Anterior cingulate cortex (tissue), 58 donors: ENCODE measurements around the gene TAF15.

Experiments
- DNase-seq, 58 donors: peaks; one replicate each; lab custom pipeline; 2025; lab: John Stamatoyannopoulos, UW

Gene TAF15

DNA sequence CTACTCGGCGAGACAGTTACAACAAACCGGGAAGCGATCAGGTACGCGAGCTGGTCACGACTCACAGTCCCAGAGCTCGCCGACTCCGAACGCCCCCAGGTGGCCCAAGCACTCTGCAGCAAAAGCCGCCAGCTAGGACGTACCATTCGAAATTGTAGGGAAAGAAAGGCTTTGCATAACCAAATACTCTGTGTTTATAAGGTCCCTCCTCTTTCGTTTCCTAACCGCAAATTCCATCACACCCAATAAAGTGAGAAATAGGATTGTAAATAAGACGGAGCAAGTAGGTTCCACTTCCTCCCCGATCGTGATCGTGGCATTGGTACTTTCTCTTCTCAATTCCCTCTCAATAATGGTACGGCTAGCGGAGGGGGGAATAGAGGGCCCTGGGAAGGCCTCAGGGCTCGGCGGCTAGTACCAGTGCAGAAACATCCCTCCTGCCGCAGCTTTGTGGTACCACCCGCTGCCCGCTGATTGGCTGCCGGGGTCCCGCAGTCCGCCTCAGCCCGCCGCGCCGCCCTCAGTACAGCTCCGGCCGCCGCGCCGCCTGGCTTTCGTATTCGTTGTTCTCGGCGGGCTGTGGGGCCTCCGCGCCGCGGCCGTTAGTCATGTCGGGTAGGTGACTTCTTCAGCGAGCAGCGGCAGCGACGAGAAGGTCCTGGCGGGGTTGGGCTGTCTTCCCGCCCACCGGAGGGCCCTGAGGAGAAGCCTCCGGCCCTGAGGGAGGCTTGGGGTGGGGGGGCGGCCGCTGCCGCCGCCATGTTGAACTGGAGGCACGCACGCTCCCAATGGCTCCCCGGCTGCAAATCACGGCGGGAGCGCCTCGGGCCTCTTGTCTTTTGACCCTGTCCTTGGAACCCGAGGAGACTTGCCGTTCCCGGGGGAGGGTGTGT, at the start of gene TAF15:
Gene TAF15 (plus strand): TSS at position 523 of the 893 bp plus-strand sequence. CDS start 86 bp downstream, at position 609.
- peak; percentile 70 to 99 (median 94) for DNase-seq

DNA sequence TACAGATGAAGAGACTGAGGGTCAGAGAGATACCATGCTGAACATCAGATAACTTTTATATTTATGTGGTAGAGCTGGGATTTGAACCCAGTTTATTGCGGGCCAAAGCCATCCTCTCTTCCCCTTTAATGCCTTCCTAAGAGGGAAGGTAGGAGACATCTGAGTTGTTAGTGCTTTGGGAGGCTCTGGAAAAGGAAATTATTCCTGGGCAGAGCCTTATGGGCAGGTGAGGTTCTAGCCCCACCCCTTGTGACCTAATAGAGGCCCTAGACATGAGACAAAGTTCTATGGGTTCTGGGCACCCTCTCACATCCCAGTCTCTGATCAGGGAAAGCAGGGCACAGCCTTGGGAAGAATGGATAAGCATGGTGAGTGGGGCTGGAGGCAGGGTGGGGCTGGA, 48.7 kb upstream of the TAF15 start, which contains the start of gene C17orf50:
Gene C17orf50 (plus strand): TSS at position 301 of the 400 bp plus-strand sequence. CDS start 55 bp downstream, at position 356.
- no peak for DNase-seq

DNA sequence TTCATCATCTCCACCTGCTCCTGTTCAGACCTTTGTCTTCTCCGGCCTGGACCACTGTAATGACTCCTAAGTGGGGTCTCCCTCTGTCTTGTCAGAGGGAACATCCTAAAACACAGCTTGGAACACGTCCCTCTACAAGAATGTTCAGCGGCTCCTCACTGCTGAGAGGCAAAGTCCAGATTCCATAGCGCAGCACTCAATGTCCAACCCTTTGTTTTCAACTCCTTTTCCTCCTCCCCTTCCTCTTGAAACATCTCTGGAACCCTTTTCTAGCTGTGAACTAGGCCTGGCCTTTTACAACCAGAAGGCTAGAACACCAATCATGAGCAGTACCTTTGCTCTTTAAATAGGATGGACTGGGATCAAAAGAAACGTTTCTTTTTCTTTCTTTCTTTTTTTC, 47.7 kb upstream of the TAF15 start:
- no peak for DNase-seq

DNA sequence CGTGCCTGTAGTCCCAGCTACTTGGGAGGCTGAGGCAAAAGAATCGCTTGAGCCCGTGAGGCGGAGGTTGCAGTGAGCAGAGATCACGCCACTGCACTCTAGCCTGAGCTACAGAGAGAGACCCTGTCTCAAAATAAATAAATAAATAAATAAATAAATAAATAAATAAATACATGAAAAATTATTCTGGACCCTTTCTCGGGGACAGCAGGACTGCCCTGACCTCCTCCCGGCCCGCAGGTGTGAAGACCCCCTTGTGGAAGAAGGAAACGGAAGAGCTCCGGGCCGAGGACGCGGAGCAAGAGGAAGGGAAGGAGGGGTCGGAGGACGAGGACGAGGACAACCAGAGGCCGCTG, 45.5 kb upstream of the TAF15 start:
- DNase-seq: no peak

DNA sequence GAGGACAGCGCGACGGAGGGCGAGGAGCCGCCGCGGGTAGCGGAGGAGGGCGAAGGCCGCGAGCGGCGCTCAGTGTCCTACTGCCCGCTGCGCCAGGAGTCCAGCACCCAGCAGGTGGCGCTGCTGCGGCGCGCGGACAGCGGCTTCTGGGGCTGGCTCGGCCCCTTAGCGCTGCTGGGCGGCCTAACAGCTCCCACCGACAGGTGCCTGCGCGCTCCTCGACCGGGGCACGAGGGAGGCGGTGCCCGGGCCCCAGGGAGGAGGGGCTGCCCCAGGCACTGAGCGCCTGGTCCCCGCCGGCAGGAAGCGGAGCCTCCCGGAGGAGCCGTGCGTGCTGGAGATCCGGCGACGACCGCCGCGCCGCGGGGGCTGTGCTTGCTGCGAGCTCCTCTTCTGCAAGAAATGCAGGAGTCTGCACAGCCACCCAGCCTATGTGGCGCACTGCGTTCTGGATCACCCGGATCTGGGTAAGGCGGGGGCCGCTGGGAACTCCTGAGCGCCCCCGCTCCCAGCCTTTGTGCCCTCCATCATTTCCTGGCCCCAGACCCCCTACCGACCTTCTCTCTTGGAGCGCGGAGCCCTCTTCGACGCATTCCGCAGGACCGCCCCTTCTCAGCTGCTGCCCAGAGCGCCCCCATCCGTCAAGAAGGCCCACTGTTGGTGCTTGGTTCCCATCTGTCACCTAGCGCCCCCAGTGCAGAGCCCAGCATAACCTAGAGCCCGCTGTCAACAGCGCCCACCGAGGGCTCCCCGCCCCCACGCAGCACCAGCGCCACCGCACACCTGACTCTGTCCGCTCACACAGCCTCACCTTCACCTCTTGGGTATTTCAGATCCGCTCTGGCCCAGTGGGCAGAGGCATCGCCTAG, 44.9 kb upstream of the TAF15 start:
- DNase-seq: peak in 57 of 58 donors; percentile 42 to 90 (median 72)

DNA sequence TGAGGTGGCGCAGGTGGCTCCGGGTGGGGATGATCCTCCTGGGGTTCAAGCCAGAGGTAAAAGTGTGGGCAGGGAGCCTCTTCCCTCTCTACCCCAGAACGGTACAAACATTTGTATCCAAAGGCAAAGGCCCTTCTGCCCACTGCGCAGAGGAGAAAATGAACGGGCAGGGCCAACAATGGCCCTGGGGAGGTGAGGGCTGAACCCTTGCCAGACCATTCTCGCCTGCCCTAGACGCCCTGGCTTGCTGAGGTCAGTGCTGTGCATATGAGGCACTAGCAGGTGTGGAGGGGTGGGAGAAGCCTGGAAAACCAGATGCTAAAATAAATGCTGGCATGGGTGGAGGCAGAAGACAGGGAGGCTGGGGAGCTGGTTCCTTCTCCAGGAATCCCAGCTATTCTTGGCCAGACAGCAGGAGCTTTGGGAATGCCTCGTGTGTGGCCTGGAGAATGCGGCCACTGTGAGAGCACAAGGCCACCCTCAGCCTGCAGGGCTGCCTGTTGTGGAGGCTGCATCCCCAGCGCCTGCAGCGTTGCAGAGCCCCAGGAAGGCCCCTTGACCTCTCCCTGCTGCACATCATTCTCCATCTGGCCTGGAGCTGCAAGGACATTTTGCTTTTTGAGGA, 44.1 kb upstream of the TAF15 start:
- peak in 2 of 58 donors; percentile 9 to 17 for DNase-seq

DNA sequence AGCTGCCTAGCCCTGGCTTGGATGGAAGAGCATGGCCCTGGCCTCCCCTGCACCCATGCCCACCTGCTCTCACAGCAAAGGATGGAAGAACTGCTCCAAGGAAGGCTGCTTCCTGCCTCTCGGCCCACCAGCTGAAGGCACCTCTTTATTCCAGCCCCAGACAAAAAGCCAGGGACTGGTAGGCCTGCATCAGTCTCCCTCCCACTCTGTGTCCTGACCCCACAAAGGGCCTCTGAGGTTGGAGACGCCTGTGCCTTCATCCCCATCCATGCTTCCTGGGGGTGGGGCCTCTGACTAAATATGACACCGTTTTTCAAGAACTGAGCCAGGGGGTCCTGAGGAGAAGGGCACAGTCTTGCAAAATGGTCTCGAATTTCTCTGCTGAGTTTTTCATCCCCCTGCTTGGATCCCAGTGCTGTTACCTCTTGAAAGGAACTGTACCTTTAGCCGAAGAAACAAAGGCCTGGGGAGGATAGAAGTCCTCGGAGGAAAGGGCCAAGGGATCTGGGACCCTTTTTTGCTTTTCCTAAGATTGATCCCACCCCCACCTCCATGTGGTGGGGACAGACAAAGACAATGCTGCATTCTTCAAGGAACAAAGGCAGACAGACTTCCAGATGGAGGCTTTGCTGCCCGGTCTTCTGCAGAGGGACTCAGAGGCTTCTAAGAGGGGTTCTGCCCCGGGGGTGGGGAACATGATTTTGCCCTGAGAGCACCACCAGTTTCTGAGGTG, 43.4 kb upstream of the TAF15 start:
- DNase-seq: no peak

DNA sequence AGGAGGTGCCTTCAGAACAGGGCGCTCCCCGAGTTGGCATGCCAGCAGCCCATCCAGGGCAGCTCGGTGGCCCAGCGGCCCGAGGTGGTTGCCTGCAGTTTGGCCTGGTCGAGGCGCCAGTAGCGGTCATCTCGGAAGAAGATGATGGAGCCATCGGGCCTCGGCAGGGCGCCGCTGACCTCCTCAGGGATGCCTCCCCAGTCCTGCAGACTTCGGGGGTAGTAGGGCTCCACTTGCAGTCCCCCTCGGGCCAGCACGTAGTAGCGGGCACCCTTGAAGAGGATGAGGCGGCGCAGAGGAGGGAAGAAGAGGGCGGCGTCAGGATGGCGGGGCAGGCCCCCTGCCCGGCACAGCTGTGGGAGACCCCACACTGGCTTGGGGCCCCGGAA, 42.8 kb upstream of the TAF15 start:
- no peak for DNase-seq

DNA sequence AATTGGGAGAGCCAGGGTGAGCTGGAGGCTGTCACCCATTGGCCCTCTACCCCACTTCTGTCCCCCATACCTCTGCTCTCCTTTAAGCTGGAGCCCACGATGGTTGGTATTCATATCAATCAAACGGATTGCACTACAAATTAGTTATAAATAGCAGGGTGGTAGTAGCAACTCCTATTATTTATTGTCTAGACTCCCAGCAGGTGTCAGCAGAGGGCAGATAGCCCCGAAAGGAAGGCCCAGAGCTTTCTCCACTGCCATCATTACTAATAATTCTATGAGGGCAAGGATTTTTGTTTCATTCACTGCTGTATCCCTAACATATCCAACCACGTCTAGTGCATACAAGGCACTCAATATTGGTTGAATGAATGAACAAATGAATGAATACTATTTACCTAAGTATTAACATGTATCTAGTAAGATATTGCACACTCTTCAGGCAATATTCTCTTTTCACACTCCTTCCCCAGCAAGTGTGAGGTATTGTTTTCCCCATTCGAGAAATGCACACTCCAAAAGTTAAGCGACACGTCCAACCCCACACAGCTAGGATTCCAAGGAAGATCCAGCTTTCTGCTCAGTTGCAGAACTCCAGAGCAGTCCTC, 42.3 kb upstream of the TAF15 start:
- DNase-seq: peak in 2 of 58 donors; percentile 10 to 20

DNA sequence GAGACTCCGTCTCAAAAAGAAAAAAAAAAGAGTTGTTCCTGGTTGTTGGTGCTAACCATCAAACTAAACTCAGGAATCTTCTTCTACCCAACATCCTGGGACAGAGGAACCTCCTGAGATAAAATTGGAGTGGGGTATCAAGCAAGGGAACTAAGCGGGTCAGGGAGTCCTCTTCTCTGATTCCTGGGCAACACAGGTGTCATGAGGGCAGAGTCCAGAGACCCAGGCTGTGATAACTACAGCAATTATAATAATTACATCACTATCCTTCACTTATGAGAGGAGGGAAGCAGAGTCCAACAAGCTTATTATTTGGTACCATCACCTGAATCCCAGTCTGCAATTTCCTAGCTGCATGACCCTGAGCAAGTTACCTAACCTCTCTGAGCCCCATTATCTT, 40.5 kb upstream of the TAF15 start:
- no peak for DNase-seq

DNA sequence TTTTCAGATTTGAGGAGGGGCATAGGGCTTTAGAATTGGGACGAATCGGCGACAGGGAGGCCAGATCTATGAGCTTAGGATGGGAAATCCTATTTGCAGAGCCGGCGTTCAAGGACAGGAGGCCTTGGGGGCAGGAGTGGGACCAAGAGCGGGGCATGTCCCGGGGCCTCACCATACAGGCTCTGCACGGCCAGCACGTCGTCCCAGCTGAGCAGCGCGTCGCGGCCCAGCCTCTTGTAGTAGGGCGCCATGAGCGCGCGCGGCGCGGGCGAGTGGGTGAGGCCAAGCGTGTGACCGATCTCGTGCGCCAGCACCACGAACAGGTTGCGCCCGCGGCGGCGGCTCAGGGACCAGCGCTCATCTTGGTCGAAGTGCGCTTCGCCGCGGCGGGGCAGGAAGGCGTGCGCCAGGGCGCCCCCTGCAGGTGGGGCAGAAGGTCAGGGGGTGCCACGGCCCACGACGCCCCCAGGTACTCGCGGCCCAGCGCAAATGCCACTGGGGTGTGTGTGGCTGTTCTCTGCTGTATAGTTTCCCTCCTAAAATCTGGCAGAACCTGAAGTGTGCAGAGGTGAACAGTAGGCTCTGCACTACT, 39.3 kb upstream of the TAF15 start:
- DNase-seq: no peak

DNA sequence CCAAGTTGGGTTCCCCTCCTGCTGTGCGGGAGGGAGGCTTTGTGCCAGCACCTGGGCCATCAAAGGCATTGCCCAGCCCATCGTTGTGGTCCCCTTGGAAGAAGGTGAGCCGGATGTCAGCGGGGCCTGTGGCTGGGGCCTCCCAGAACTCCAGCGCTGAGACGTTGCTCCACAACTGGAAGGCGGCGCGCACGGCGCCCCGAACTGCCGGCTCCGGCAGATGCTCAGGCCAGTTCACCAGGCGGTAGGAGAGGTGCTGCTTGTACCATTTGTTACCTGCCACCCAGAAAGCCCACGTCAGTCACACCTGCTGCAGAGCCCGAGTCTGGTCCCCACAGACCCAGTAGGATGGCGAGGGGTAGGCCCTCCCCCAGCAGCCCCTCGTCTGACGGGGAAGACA, 36.2 kb upstream of the TAF15 start:
- no peak for DNase-seq

DNA sequence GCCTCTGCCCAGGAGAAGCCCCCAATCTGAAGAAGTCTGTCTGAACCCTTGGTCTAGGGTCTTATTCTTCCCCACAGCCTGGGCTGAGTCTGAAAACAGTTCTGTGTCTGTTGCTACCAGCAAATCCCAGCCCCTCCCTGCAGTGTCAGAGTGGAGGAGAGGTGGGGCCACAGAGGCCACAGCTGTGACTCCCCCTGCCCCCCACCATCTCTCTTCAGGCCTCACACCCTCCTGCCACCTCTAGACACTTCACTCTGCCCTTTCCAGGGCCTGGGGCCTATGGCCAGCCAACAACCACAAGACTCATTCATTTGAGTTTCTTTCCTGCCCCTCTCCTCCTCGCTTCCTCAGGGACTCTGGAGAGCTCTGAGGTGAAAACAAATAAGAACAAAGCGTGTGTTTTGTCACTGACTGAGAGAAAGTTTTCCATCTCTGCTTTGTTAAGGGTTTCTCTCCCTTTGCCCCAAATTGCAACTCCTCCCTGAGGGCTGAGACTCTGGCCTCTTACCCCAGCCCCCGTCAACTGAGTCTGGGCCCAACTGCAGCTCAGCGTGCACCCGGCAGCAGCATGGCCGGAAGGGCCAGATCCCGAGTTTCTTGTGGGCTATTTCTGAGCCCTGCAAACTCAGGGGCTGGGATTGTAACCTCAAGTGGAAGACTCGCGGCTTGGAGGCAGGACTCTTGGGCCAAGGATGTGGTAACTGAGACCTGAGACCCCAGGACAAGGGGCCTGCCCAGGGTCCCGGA, 35.4 kb upstream of the TAF15 start:
- peak in 2 of 58 donors; percentile 10 to 18 for DNase-seq

DNA sequence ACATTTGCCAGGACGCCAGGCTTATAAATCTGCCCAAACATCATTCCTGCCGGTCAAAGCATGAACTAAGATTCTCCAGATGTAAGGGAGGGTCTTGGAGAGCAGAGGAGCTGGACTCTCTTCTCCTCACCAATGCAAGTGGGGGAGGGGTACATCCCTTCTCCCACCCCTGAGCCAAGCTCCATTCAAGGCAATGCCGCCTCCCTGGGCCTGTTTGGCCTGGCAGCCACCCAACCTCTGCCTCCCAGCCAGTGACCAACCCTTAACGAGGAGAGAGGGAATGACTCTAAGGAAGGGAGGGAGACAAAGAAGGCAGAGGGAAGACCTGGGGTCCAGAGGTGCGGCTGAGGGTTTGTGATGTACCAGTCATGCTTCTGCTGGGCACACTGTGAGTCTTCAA, 34.8 kb upstream of the TAF15 start:
- peak in 39 of 58 donors; percentile 12 to 73 (median 43) for DNase-seq

DNA sequence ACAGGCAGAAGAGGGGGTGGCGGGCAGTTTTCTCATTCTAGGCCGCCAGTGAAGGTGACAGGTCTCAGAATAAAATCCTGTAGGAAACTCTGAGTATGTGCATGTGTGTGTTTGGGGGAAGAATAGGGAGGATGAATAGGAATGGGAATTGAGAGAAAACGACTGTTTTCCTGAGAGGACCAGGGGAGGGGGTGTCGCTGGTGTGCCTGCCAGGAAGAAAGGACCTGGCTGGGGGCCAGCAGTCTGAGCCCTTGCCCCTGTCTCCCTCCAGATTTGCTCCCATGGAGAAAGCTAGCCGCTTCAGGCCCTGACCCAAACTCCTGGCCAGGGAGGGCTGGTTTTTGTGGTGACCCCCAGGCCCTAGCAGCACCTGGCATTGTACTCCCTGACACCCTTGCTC, 34.2 kb upstream of the TAF15 start:
- peak in 4 of 58 donors; percentile 11 to 35 (median 26) for DNase-seq

DNA sequence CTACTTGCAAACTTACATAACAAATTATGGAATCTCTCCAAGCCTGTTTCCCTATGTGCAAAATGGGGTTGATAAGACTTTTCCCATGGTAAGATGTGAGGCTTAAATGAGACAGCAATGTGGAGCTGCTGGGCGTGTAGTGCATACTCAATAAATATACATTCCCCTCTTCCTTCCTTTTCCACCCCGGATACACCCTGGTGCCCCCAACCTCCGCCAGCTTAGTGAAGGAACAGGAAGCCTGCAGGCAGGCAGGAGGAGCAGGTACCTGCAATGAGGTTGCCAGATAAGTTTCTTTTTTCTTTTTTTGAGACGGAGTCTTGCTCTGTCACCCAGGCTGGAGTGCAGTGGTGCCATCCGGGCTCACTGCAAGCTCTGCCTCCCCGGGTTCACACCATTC, 33.7 kb upstream of the TAF15 start:
- DNase-seq: no peak

DNA sequence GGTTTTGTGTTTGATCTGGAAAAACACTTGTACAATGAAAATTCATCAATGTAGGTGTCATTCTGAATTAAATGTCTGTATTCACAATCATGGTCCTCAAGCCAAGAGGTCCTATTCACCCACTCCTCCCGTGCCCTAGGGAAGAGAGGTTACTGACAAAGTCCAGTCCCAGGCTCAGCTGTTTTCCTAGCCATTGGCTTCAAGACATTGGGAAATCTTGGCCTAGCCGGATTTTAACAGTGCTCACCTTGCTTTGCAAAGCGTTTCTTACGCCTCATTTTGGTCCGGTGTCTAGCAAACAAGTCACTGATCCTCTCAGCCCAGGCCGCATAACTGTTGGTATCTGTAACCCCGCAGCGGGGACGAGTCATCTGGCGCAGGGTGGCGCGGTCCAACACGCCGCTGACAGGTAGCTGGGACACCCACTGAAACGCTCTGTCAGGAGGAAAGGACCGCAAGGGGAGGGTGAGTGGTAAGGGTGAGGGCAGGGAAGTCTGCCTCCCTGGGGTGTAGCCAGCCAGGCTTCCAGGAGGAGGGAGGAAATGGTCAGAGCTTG, 30.6 kb upstream of the TAF15 start:
- no peak for DNase-seq

DNA sequence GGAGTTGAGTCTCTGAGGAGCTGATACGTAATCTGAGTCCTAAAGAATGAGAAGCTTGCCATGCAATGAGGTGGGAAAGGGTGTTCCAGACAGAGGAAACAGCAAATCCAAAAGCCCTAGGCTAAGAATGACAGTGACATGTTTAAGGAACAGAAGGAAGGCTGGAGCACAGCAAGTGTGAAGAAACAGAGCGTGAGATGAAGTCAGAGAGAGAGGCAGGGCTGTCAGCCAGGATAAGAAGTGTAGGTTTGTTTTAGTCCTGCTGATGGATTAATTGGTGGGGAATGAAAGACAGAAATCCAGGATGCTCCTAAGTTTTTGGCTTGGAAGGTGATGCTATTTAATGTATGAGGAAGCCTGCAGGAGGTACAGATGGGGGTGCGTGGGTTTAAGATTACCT, 28.3 kb upstream of the TAF15 start:
- peak in 4 of 58 donors; percentile 6 to 52 (median 29) for DNase-seq
